PC-9 (cell line): Measurements from ENCODE around the gene TMSB15C. TPM values are rescaled to one million over a fixed set of nuclear protein-coding genes. Genes with fewer than 3 reads are reported as not detected.
"Not testable (repeated sequence)": the region's sequence is repeated elsewhere in the genome, so short reads cannot be mapped to it uniquely, and the experiment has no call there.

Experiments
- BruUV-seq: library from RNA; stranded (reverse); fragments of 400-500 nt; replicated peaks from 2 replicates; lab custom pipeline; 2021; lab: Mats Ljungman, UMichigan
- CTCF ChIA-PET: fragments of 300-600 bp; sonication (Branson Sonifier 250); formaldehyde crosslinking; loops from one replicate; lab custom pipeline; 2022; ENCODE audit warnings: antibody characterized with exemption; lab: Charles Lee
- POLR2A ChIA-PET: fragments of 300-600 bp; sonication (Branson Sonifier 250); formaldehyde crosslinking; loops from one replicate; lab custom pipeline; 2022; ENCODE audit warnings: antibody characterized with exemption; ENCODE audit not compliant: unreplicated experiment; lab: Charles Lee
- DNase-seq, 2 experiments: peaks; one replicate each; pipeline versions ENCODE4 v3.0.0 to v3.0.0-alpha.2; 2015 to 2022; ENCODE audit warnings: mixed read lengths in 1 of 2
- H2AFZ ChIP-seq: fragments of 200-600 bp; sonication (generic); 2 replicates; pipeline ENCODE4 v1.8.1; 2017; ENCODE audit warnings: antibody characterized with exemption
- H3F3A ChIP-seq: fragments of 200-600 bp; sonication (generic); 2 replicates; pipeline ENCODE4 v1.8.1; 2017; ENCODE audit warnings: antibody characterized with exemption, mild to moderate bottlenecking, low read depth; ENCODE audit not compliant: insufficient read depth
- H3K27ac ChIP-seq: fragments of 200-600 bp; sonication (generic); 2 replicates; pipeline ENCODE4 v1.6.1; 2016; ENCODE audit warnings: mixed run types
- H3K27me3 ChIP-seq: fragments of 200-600 bp; sonication (generic); 2 replicates; pipeline ENCODE4 v1.6.1; 2016; ENCODE audit warnings: low read depth, mixed run types; ENCODE audit not compliant: insufficient read depth
- H3K36me3 ChIP-seq: fragments of 200-600 bp; sonication (generic); 2 replicates; pipeline ENCODE4 v1.6.1; 2016; ENCODE audit warnings: low read depth, mixed run types
- H3K4me1 ChIP-seq: fragments of 200-600 bp; sonication (generic); replicated peaks from 2 replicates; pipeline ENCODE4 v1.6.1; 2016; ENCODE audit warnings: mixed run types; ENCODE audit not compliant: insufficient read depth
- H3K4me2 ChIP-seq: fragments of 200-600 bp; sonication (generic); 2 replicates; pipeline ENCODE4 v1.6.1; 2017; ENCODE audit warnings: mixed run types
- H3K4me3 ChIP-seq: fragments of 200-600 bp; sonication (generic); 2 replicates; pipeline ENCODE4 v1.6.1; 2016; ENCODE audit warnings: mixed run types
- H3K79me2 ChIP-seq: fragments of 200-600 bp; sonication (generic); 2 replicates; pipeline ENCODE4 v1.6.1; 2017; ENCODE audit warnings: low read depth, mixed run types
- H3K9me2 ChIP-seq: fragments of 200-600 bp; sonication (generic); 2 replicates; pipeline ENCODE4 v1.8.1; 2017; ENCODE audit warnings: mild to moderate bottlenecking; ENCODE audit not compliant: insufficient read depth
- H3K9me3 ChIP-seq: fragments of 200-600 bp; sonication (generic); 2 replicates; pipeline ENCODE4 v1.8.1; 2016; ENCODE audit warnings: low read depth; ENCODE audit not compliant: insufficient read depth
- H4K20me1 ChIP-seq: fragments of 200-600 bp; sonication (generic); 2 replicates; pipeline ENCODE4 v1.8.1; 2017; ENCODE audit not compliant: insufficient read depth
- CTCF ChIP-seq: fragments of 200-600 bp; sonication (generic); conservative IDR thresholded peaks from 2 replicates; pipeline ENCODE4 v1.6.1; 2017; ENCODE audit warnings: mixed run types, antibody characterized with exemption, mild to moderate bottlenecking, moderate library complexity
- EZH2 ChIP-seq: fragments of 200-600 bp; sonication (generic); IDR thresholded peaks from 2 replicates; pipeline ENCODE4 v1.8.0; 2017; ENCODE audit warnings: antibody characterized with exemption, low read depth
- intact Hi-C: fragments of 100-400 bp; cut with micrococcal nuclease; formaldehyde crosslinking; loops from one replicate; pipeline ENCODE4 v1.10.0; 2022; ENCODE audit not compliant: unreplicated experiment
- total RNA-seq: library from RNA; stranded (reverse); gene quantifications from 2 replicates; pipeline ENCODE4 v1.2.3, GENCODE V29; 2021

TMSB15C gene
- total RNA-seq, 1 experiment from 2014 or later = not detected

DNA sequence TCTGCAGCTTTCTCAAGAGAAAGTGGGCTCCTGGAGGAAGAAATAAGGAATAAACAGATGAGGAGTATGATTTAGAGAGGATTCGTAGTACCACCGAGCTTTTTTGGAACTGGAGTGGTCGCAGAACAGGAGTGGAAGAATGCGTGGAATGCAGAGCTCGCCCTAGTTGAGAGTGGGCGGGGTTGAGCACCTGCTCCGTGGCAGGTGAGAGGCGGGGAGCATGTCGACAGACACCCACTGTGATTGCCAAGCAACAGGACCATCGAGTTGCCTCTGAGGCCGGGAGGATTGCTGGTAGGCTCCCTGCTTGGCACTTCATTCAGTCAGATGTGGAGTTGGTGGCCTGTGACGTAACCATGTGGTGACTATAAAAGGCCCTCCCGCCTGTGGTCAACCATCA is 21.1 kb downstream of the TMSB15C start:
- DNase-seq, H3K4me1 ChIP-seq, POLR2A ChIA-PET, intact Hi-C loops, H3K36me3 ChIP-seq, H3K79me2 ChIP-seq, CTCF ChIA-PET, H4K20me1 ChIP-seq, H3F3A ChIP-seq, BruUV-seq, H3K9me2 ChIP-seq, H3K9me3 ChIP-seq, H3K27ac ChIP-seq, H3K4me3 ChIP-seq, H3K4me2 ChIP-seq, H3K27me3 ChIP-seq, H2AFZ ChIP-seq: not testable (repeated sequence)

DNA sequence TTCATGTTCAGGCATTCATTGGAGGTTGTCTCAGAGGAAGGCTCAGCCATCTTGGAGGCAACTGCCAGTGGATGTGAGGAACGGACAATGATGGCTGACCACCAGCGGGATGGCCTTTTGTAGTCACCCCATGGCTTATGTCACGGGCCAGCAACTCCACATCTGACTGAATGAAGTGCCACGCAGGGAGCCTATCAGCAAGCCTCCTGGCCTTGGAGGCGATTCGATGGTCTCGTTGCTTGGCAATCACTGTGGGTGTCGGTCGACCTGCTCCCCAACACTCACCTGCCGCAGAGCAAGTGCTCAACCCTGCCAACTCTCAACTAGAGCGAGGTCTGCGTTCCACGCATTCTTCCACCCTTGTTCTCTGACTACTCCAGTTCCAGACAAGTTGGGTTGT is 28.9 kb downstream of the TMSB15C start:
- no peaks in the 10 kb centered on the region for H3K36me3 ChIP-seq
- intact Hi-C loops = no loop called here
- H3K27me3 ChIP-seq = peaks cover 65% of the 10 kb centered on the region
- no peaks in the 10 kb centered on the region for H3K4me1 ChIP-seq
- H3K79me2 ChIP-seq = no peaks in the 10 kb centered on the region
- POLR2A ChIA-PET = no interaction called here
- no peak overlapping the region for H3K4me2 ChIP-seq
- H4K20me1 ChIP-seq = no peaks in the 10 kb centered on the region
- BruUV-seq = no TSS peak
- TF ChIP-seq EZH2 (no peak), CTCF (no peak)
- no peaks in the 10 kb centered on the region for H3K9me3 ChIP-seq
- H3K4me3 ChIP-seq = no peak overlapping the region
- CTCF ChIA-PET = no interaction called here
- H2AFZ ChIP-seq = no peak overlapping the region
- H3F3A ChIP-seq = no peaks in the 10 kb centered on the region
- no peaks in the 10 kb centered on the region for H3K9me2 ChIP-seq
- H3K27ac ChIP-seq = no peak overlapping the region
- DNase-seq = no peak

DNA sequence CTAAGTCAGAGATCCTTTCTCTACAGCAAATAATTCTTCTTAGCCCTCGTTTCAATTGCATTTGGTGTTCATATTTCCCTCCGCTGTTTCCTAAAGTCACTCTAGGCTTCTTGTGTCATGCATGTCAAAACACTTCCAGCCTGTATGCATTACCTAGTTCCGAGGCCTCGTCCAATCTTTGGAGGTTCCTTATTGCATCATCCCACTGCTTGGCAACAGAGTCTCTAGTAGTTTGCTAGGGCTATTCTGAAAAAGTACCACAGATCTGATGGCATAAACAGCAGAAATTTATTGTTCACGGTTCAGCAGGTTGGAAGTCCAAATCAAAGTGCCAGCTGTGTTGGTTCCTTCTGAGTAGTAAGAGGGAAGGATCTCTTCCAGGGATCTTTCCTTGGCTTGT is 30.4 kb downstream of the TMSB15C start:
- ChIA-PET CTCF (no interaction called here), POLR2A (no interaction called here)
- H3K9me3 ChIP-seq = no peaks in the 10 kb centered on the region
- H3K4me2 ChIP-seq = no peak overlapping the region
- H3K79me2 ChIP-seq = no peaks in the 10 kb centered on the region
- no peaks in the 10 kb centered on the region for H3F3A ChIP-seq
- TF ChIP-seq EZH2 (no peak), CTCF (no peak)
- intact Hi-C loops = no loop called here
- no peak overlapping the region for H2AFZ ChIP-seq
- H3K9me2 ChIP-seq = no peaks in the 10 kb centered on the region
- H3K27ac ChIP-seq = no peak overlapping the region
- no TSS peak for BruUV-seq
- H3K4me1 ChIP-seq = no peaks in the 10 kb centered on the region
- DNase-seq = no peak
- H4K20me1 ChIP-seq = no peaks in the 10 kb centered on the region
- no peak overlapping the region for H3K4me3 ChIP-seq
- H3K36me3 ChIP-seq = no peaks in the 10 kb centered on the region
- peaks cover 77% of the 10 kb centered on the region for H3K27me3 ChIP-seq

DNA sequence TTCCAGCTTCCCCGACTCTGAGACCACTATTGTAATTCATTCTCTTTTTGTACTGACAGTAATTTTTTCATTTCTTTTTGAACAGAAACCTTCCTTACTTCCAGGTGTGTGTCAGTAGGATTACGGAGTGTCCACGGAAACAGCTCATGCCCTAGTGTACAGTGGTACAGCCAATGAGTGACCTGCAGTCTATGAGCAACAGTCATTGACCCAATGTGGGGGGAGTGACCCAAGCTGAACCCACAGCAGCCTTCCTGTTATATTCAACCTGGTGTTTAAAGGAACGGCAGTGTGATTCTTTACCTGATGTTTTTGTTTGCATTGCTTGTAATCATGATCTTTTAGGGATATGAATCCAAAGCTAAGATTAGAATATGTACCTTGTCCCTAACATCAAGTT is 35.0 kb downstream of the TMSB15C start:
- Histone ChIP-seq H3K4me1 (no peaks in the 10 kb centered on the region), H3K9me2 (no peaks in the 10 kb centered on the region), H3K36me3 (no peaks in the 10 kb centered on the region), H3F3A (no peaks in the 10 kb centered on the region), H2AFZ (no peak overlapping the region), H3K9me3 (no peaks in the 10 kb centered on the region), H3K27ac (no peak overlapping the region), H3K4me3 (no peak overlapping the region), H3K27me3 (peaks cover 63% of the 10 kb centered on the region), H4K20me1 (no peaks in the 10 kb centered on the region), H3K4me2 (no peak overlapping the region), H3K79me2 (no peaks in the 10 kb centered on the region)
- ChIA-PET CTCF (no interaction called here), POLR2A (no interaction called here)
- DNase-seq = no peak
- no peak for TF ChIP-seq EZH2
- TF ChIP-seq CTCF = no peak
- intact Hi-C loops = no loop called here
- BruUV-seq = no TSS peak
